ENCODE data around the gene PDE8A.
A peak's percentile ranks its signal among the peaks of the same experiment; 100 is the strongest.

The PDE8A gene

DNA sequence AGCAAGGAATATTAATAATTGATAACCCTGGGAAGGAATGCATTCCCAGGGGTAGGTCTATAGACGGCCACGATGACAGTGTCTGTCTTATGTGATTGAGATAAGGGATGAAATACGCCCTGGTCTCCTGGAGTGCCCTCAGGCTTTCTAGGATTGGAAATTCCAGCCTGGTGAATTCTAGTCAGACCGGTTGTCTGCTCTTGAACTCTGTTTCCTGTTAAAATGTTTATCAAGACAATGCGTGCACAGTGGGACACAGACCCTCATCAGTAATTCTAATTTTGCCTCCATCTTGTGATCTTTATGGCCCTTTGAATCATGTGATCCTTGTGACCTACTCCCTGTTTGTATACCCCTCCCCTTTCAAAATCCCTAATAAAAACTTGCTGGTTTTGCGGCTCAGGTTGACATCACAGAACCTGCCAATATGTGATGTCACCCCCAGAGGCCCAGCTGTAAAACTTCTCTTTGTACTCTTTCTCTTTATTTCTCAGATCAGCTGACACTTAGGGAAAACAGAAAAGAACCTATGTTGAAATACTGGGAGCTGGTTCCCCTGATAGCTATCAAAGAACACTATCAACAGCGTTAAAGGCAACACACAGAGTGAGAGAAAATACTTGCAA, 183.3 kb downstream of the PDE8A start:
- H3K36me3 ChIP-seq (ENCODE audit: control insufficient read depth in 2 of 2, insufficient read depth in 1 of 2, low read length in 2 of 2) = no peaks in the 10 kb centered on the region
- POLR2A ChIA-PET = no interaction called here
- peaks cover 3% of the 10 kb centered on the region; the same call in 1 of the 2 replicates for H3K4me1 ChIP-seq (ENCODE audit: control insufficient read depth, insufficient read depth, low read length)
- no peaks in the 10 kb centered on the region; the same call in 1 of the 2 replicates for H3K9me3 ChIP-seq (ENCODE audit: control insufficient read depth, insufficient read depth, low read depth, low read length)
- TF ChIP-seq, protein P1, sequence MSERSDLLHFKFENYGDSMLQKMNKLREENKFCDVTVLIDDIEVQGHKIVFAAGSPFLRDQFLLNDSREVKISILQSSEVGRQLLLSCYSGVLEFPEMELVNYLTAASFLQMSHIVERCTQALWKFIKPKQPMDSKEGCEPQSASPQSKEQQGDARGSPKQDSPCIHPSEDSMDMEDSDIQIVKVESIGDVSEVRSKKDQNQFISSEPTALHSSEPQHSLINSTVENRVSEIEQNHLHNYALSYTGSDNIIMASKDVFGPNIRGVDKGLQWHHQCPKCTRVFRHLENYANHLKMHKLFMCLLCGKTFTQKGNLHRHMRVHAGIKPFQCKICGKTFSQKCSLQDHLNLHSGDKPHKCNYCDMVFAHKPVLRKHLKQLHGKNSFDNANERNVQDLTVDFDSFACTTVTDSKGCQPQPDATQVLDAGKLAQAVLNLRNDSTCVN (tag by site-specific recombination; optimal IDR thresholded peaks at IDR 0.05) = no peak
- peak; percentile 12 for TF ChIP-seq SETDB1 (IDR thresholded peaks at IDR 0.05; ENCODE audit: insufficient read length, low read length)
- TF ChIP-seq, protein P2, sequence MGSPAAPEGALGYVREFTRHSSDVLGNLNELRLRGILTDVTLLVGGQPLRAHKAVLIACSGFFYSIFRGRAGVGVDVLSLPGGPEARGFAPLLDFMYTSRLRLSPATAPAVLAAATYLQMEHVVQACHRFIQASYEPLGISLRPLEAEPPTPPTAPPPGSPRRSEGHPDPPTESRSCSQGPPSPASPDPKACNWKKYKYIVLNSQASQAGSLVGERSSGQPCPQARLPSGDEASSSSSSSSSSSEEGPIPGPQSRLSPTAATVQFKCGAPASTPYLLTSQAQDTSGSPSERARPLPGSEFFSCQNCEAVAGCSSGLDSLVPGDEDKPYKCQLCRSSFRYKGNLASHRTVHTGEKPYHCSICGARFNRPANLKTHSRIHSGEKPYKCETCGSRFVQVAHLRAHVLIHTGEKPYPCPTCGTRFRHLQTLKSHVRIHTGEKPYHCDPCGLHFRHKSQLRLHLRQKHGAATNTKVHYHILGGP (tag by site-specific recombination; IDR thresholded peaks at IDR 0.05) = peak; percentile 46; the same call in 1 of the 2 replicates
- TF ChIP-seq ZNF76 (tag by site-specific recombination; IDR thresholded peaks at IDR 0.05; ENCODE audit: borderline replicate concordance, low read depth) = no peak
- TF ChIP-seq ZNF426 (tag by site-specific recombination; IDR thresholded peaks at IDR 0.05) = no peak
- no peak for TF ChIP-seq GLI4 (tag by site-specific recombination; IDR thresholded peaks at IDR 0.05)
- no peak for TF ChIP-seq MZF1 (tag by site-specific recombination; IDR thresholded peaks at IDR 0.05; ENCODE audit: borderline replicate concordance)
- no peak for TF ChIP-seq ZNF843 (tag by site-specific recombination; IDR thresholded peaks at IDR 0.05)
- TF ChIP-seq ZNF792 (tag by site-specific recombination; IDR thresholded peaks at IDR 0.05) = no peak
- TF ChIP-seq, protein P3, sequence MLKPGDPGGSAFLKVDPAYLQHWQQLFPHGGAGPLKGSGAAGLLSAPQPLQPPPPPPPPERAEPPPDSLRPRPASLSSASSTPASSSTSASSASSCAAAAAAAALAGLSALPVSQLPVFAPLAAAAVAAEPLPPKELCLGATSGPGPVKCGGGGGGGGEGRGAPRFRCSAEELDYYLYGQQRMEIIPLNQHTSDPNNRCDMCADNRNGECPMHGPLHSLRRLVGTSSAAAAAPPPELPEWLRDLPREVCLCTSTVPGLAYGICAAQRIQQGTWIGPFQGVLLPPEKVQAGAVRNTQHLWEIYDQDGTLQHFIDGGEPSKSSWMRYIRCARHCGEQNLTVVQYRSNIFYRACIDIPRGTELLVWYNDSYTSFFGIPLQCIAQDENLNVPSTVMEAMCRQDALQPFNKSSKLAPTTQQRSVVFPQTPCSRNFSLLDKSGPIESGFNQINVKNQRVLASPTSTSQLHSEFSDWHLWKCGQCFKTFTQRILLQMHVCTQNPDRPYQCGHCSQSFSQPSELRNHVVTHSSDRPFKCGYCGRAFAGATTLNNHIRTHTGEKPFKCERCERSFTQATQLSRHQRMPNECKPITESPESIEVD (tag by site-specific recombination; IDR thresholded peaks at IDR 0.05) = no peak
- no peak for TF ChIP-seq WT1 (tag by site-specific recombination; IDR thresholded peaks at IDR 0.05)
- H3K4me3 ChIP-seq (ENCODE audit: low read depth, low read length) = no peak overlapping the region
- CTCF ChIA-PET = no interaction called here
- no peak overlapping the region for H3K27ac ChIP-seq (ENCODE audit: extremely low read depth, low read depth, low read length)

DNA sequence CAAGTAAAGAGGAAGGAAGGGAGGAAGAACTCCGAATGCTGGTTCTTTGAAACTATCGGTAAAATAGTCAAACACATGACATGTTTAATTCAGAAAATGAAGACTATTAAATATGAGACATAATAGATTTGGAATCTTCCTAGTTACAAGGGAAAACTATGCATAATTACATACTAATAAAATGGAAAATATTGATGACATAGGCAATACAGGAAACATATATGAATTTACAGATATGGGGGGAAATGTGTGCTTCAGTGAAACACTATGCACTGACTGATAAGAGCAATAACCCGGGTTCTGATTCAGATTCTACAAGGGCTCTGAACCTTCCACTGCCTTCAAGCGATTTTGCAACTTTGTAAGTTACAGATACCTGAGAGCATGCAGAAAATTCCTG, 185.9 kb downstream of the PDE8A start:
- CTCF ChIA-PET = interaction anchor here (0.7 to 2.1 kb wide), 6 partner anchors 10 to 239 kb away, joined by 3 to 10 read pairs (median 4); no protein-coding TSS in a partner anchor
- Histone ChIP-seq H3K36me3 (ENCODE audit: control insufficient read depth in 2 of 2, insufficient read depth in 1 of 2, low read length in 2 of 2) (no peaks in the 10 kb centered on the region), H3K4me3 (ENCODE audit: low read depth, low read length) (no peak overlapping the region), H3K27ac (ENCODE audit: extremely low read depth, low read depth, low read length) (no peak overlapping the region), H3K9me3 (ENCODE audit: control insufficient read depth, insufficient read depth, low read depth, low read length) (no peaks in the 10 kb centered on the region; the same call in 1 of the 2 replicates), H3K4me1 (ENCODE audit: control insufficient read depth, insufficient read depth, low read length) (peaks cover 3% of the 10 kb centered on the region; the same call in 1 of the 2 replicates)
- POLR2A ChIA-PET = interaction anchor here (0.7 to 1.5 kb wide), 3 partner anchors 10 to 187 kb away, joined by 3 to 8 read pairs (median 7); no protein-coding TSS in a partner anchor
- no peak for TF ChIP-seq REPIN1 (tag by site-specific recombination; IDR thresholded peaks at IDR 0.05; ENCODE audit: low read depth)
- TF ChIP-seq ZNF10 (tag by site-specific recombination; IDR thresholded peaks at IDR 0.05) = no peak
- TF ChIP-seq ZNF626 (tag by site-specific recombination; IDR thresholded peaks at IDR 0.05) = no peak
- TF ChIP-seq HOXD13 (CRISPR knock-in tag; IDR thresholded peaks at IDR 0.05; ENCODE audit: borderline replicate concordance) = no peak
- TF ChIP-seq KLF7 (tag by site-specific recombination; IDR thresholded peaks at IDR 0.05; ENCODE audit: borderline replicate concordance) = no peak
- TF ChIP-seq ZNF561 (tag by site-specific recombination; IDR thresholded peaks at IDR 0.05; ENCODE audit: borderline replicate concordance) = no peak
- TF ChIP-seq SCRT1 (tag by site-specific recombination; IDR thresholded peaks at IDR 0.05; ENCODE audit: borderline replicate concordance) = no peak
- TF ChIP-seq WT1 (tag by site-specific recombination; IDR thresholded peaks at IDR 0.05) = no peak
- no peak for TF ChIP-seq ZFP3 (tag by site-specific recombination; IDR thresholded peaks at IDR 0.05; ENCODE audit: low read depth)
- TF ChIP-seq KLF9 (tag by site-specific recombination; IDR thresholded peaks at IDR 0.05; ENCODE audit: low read depth) = no peak
- TF ChIP-seq, protein P4, sequence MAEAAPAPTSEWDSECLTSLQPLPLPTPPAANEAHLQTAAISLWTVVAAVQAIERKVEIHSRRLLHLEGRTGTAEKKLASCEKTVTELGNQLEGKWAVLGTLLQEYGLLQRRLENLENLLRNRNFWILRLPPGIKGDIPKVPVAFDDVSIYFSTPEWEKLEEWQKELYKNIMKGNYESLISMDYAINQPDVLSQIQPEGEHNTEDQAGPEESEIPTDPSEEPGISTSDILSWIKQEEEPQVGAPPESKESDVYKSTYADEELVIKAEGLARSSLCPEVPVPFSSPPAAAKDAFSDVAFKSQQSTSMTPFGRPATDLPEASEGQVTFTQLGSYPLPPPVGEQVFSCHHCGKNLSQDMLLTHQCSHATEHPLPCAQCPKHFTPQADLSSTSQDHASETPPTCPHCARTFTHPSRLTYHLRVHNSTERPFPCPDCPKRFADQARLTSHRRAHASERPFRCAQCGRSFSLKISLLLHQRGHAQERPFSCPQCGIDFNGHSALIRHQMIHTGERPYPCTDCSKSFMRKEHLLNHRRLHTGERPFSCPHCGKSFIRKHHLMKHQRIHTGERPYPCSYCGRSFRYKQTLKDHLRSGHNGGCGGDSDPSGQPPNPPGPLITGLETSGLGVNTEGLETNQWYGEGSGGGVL (tag by site-specific recombination; IDR thresholded peaks at IDR 0.05) = no peak
- TF ChIP-seq, protein P5, sequence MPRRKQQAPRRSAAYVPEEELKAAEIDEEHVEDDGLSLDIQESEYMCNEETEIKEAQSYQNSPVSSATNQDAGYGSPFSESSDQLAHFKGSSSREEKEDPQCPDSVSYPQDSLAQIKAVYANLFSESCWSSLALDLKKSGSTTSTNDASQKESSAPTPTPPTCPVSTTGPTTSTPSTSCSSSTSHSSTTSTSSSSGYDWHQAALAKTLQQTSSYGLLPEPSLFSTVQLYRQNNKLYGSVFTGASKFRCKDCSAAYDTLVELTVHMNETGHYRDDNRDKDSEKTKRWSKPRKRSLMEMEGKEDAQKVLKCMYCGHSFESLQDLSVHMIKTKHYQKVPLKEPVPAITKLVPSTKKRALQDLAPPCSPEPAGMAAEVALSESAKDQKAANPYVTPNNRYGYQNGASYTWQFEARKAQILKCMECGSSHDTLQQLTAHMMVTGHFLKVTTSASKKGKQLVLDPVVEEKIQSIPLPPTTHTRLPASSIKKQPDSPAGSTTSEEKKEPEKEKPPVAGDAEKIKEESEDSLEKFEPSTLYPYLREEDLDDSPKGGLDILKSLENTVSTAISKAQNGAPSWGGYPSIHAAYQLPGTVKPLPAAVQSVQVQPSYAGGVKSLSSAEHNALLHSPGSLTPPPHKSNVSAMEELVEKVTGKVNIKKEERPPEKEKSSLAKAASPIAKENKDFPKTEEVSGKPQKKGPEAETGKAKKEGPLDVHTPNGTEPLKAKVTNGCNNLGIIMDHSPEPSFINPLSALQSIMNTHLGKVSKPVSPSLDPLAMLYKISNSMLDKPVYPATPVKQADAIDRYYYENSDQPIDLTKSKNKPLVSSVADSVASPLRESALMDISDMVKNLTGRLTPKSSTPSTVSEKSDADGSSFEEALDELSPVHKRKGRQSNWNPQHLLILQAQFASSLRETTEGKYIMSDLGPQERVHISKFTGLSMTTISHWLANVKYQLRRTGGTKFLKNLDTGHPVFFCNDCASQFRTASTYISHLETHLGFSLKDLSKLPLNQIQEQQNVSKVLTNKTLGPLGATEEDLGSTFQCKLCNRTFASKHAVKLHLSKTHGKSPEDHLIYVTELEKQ (tag by site-specific recombination; IDR thresholded peaks at IDR 0.05; ENCODE audit: borderline replicate concordance) = no peak
- TF ChIP-seq ZNF341 (tag by site-specific recombination; IDR thresholded peaks at IDR 0.05; ENCODE audit: low read depth) = no peak
